ENCODE data around the gene IQGAP3. TPM values are rescaled to one million over a fixed set of nuclear protein-coding genes. Genes with fewer than 3 reads are reported as not detected.

The IQGAP3 gene
- total RNA-seq, 4 donors from 2014 or later, result 0.06 to 1.1 (median 0.50) TPM; not detected in 1

DNA sequence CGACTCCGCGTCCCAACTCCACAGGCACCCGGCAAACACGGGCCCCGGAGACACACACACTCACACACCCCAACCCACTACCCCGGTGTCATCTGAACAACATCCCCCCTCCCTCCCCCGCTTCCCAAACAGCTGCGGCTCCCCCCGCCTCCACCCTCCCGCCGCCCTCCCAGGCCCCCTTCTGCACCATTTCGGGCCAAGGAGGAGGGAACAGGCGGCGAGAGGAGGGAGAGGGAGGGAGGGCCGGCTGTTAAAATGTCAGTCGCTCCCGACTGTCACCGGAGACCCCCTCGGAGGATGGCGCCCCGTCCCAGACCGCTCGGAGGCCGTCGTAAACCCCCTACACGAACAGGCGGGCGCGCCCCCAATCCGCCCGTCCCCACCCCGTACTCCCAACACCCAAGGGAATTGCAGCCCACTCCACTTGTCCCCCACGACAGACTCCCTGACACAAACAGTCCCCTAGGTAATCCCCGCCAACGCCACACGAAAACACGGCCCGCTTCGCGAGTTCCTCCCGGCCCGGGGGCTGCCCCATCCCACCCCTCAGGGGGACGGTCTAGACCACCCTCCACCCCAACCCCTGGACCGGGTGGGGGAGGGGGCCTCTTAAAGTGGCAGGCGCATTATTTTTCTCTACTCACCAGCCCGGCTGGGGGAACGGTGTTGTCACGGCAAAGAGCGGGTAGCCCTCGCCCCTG, 72.4 kb downstream of the IQGAP3 start:
- Histone ChIP-seq H3K4me1 (peaks cover 72 to 80% (median 78%) of the 10 kb centered on the region in 4 donors), H3K27me3 (no peaks in the 10 kb centered on the region), H3K27ac (replicated peaks in 1 of 4) (peak overlapping the region; percentile 98 to 100 (median 99)), H3K9me3 (no peaks in the 10 kb centered on the region), H3K4me3 (peak overlapping the region; percentile 92 to 99 (median 98)), H3K36me3 (peaks cover 0 to 3% (median under 1%) of the 10 kb centered on the region in 4 donors)
- TF ChIP-seq, protein P1, sequence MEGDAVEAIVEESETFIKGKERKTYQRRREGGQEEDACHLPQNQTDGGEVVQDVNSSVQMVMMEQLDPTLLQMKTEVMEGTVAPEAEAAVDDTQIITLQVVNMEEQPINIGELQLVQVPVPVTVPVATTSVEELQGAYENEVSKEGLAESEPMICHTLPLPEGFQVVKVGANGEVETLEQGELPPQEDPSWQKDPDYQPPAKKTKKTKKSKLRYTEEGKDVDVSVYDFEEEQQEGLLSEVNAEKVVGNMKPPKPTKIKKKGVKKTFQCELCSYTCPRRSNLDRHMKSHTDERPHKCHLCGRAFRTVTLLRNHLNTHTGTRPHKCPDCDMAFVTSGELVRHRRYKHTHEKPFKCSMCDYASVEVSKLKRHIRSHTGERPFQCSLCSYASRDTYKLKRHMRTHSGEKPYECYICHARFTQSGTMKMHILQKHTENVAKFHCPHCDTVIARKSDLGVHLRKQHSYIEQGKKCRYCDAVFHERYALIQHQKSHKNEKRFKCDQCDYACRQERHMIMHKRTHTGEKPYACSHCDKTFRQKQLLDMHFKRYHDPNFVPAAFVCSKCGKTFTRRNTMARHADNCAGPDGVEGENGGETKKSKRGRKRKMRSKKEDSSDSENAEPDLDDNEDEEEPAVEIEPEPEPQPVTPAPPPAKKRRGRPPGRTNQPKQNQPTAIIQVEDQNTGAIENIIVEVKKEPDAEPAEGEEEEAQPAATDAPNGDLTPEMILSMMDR (IDR thresholded peaks at IDR 0.05), result no peak
- TF ChIP-seq EP300 (IDR thresholded peaks at IDR 0.05) (no peak), POLR2A (IDR thresholded peaks at IDR 0.05; ENCODE audit: low read depth) (no peak), POLR2AphosphoS5 (IDR thresholded peaks at IDR 0.05) (no peak)
- intact Hi-C loops (cut with DNase I), result no loop called here
- no peak for DNase-seq (ENCODE audit: extremely low spot score)
- WGBS, result 0% methylated on average over 10 of the region's 51 CpGs

DNA sequence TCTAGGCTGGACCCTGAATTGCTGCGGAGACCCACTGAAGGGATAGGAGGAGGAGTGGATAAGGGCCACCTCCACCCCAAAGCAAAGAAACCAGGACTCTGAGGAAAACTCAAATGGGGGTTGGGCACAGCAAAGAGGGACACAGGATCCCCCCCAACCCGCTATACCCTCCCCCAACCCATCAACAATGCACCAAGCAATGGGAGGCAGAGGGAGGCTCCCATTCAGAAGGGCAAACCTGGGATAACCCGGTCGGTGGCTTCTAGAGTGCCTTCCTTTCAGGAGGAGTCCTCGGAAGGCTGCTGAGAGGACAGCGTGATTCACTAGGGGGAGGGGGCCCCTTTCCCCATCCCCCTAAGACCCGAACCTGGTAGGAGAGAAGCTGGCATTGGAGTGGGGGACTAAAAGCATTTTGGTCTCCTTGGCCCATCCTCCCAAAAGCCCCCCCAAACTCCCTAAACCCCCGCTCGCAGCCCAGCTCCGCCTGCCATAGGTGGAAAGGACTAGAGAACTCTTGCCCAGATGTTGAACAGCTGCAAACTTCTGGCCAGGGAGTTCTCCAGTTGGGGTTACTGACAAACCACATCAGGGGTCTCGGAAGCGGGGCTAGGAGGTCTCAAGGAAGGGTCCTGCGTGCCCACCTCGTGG, 73.0 kb downstream of the IQGAP3 start:
- Histone ChIP-seq H3K27me3 (no peaks in the 10 kb centered on the region), H3K4me1 (peaks cover 74 to 80% (median 79%) of the 10 kb centered on the region in 4 donors), H3K27ac (replicated peaks in 1 of 4) (peak overlapping the region; percentile 98 to 100 (median 99)), H3K9me3 (no peaks in the 10 kb centered on the region), H3K36me3 (peaks cover 0 to 9% (median 4%) of the 10 kb centered on the region in 4 donors), H3K4me3 (peak overlapping the region; percentile 92 to 99 (median 98))
- no peak for DNase-seq (ENCODE audit: extremely low spot score)
- 1% methylated on average over 11 of the region's 14 CpGs for WGBS
- peak; percentile 24 for TF ChIP-seq POLR2A (IDR thresholded peaks at IDR 0.05; ENCODE audit: low read depth)
- TF ChIP-seq, protein P1 (IDR thresholded peaks at IDR 0.05), result no peak
- intact Hi-C loops (cut with DNase I), result no loop called here

DNA sequence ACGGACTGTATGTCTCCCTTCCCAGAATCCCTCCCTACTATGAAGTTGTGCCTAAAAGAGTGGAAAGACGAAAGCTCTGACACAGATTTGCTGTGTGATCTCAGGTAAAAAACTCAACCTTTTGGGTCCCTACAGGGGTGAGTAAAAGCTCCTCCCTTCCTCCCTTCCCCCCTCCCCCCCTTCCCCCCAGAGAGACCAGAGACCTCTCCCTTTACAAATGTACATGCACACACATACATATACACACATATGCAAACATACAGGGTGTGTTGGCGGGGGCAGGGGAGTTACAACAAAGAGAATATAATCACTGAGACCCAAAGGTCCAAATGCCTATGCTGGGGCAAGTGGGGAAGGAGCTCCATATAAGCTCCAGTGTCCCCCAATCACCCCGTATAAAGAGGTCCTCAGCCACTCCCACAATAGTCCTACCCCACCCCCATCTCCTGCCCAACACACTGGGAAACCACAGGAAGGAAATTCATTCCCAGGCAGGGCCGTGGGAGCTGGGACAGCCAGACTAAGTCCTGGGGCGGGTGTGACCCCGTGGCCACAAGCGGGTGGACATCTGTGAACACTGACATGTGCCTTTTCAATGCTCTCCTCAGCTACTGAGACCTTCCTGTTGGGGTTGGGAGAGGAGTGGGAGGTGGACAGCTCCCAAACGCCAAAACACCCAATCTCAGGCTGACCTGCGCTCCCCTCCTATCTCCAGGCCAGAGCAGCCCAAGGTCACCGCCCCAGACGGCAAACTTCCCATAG, 73.8 kb downstream of the IQGAP3 start:
- Histone ChIP-seq H3K4me1 (peaks cover 74 to 80% (median 79%) of the 10 kb centered on the region in 4 donors), H3K4me3 (peak overlapping the region; percentile 92 to 99 (median 98)), H3K27ac (replicated peaks in 1 of 4) (peak overlapping the region; percentile 98 to 100 (median 99)), H3K9me3 (no peaks in the 10 kb centered on the region), H3K27me3 (no peaks in the 10 kb centered on the region), H3K36me3 (peaks cover 0 to 11% (median 4%) of the 10 kb centered on the region in 4 donors)
- intact Hi-C loops (cut with DNase I), result no loop called here
- WGBS, result 12% methylated on average over 12 of the region's 12 CpGs
- TF ChIP-seq POLR2A (IDR thresholded peaks at IDR 0.05; ENCODE audit: low read depth), result peak; percentile 58
- TF ChIP-seq EP300 (IDR thresholded peaks at IDR 0.05), result no peak
- peak in 1 of 2 donors; percentile 88 for TF ChIP-seq POLR2AphosphoS5 (IDR thresholded peaks at IDR 0.05)
- TF ChIP-seq, protein P1 (IDR thresholded peaks at IDR 0.05), result peak in 1 of 3 experiments; percentile 8
- DNase-seq (ENCODE audit: extremely low spot score), result no peak

DNA sequence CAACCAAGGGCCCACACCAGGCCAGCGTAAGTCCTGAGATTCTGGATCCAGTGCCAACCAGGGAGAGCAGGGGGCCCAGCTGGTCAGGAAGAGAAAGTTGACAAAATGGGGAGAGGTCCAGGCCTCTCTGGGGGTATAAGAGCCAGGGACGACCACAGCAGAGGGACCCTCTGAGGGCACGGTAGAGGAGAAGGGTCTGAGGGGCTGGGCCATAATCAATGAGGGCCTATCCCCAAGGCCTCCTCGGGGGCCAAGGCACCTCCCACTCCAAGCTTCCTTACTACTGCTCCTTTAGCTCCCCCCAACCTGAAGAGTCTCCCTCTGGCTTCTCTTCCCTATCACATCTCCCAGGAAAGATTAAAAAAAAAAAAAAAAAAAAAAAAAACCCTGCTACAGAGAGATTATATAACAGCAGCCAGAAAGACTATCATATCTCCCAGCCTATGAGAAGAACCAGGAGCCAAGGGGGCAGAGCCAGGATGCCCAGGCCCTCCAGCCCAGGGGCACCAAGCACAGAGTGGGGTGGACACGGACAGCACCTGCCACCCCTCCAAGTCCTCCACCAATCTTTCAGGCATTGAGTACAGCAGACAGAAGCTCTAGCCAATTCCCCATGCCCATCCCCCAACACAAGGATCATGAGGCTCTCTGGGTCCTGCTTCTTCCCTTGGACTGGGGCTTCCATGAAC, 74.5 kb downstream of the IQGAP3 start:
- Histone ChIP-seq H3K9me3 (no peaks in the 10 kb centered on the region), H3K27ac (replicated peaks in 1 of 4) (peak overlapping the region; percentile 98 to 100 (median 99)), H3K4me3 (peak overlapping the region; percentile 92 to 99 (median 98)), H3K27me3 (no peaks in the 10 kb centered on the region), H3K4me1 (peaks cover 75 to 80% (median 79%) of the 10 kb centered on the region in 4 donors), H3K36me3 (peaks cover 0 to 11% (median 4%) of the 10 kb centered on the region in 4 donors)
- intact Hi-C loops (cut with DNase I), result no loop called here
- 41% methylated on average over 5 of the region's 5 CpGs for WGBS
- TF ChIP-seq POLR2AphosphoS5 (IDR thresholded peaks at IDR 0.05) (peak in 1 of 2 donors; percentile 25), EP300 (IDR thresholded peaks at IDR 0.05) (no peak)
- no peak for DNase-seq (ENCODE audit: extremely low spot score)

All from esophagus muscularis mucosa (tissue), 4 donors.